CD14-positive monocyte (primary cell): ENCODE results near the gene UBE3D. TPM values are rescaled to one million over a fixed set of nuclear protein-coding genes. Genes with fewer than 3 reads are reported as not detected.

Experiments used
- DNase-seq, 3 donors: peaks; one replicate each; pipeline ENCODE4 v3.0.0-alpha.2; 2011 to 2022
- H2AFZ ChIP-seq: 2 replicates; pipeline ENCODE4 v1.6.0; 2012; ENCODE audit warnings: mild to moderate bottlenecking, low read depth, low read length, inconsistent platforms; ENCODE audit not compliant: insufficient read depth, poor library complexity, severe bottlenecking
- H3K27ac ChIP-seq, 2 donors: 1 replicate in 1 of 2; 2 replicates in 1 of 2; pipeline ENCODE4 v1.5.1; 2012 to 2013; ENCODE audit warnings: low read length in 2 of 2, control low read depth in 1 of 2, inconsistent platforms in 1 of 2, low read depth in 1 of 2, mild to moderate bottlenecking in 1 of 2
- H3K27me3 ChIP-seq, 2 donors: one replicate each; pipeline versions ENCODE4 v1.6.0 to v1.6.1; 2011 to 2013; ENCODE audit warnings: low read length in 2 of 2; ENCODE audit not compliant: control insufficient read depth in 2 of 2, insufficient read depth in 2 of 2
- H3K36me3 ChIP-seq, 2 donors: replicated peaks in 1 of 2; 1 replicate in 1 of 2; 2 replicates in 1 of 2; pipeline versions ENCODE4 v1.5.1 to v1.6.1; 2012 to 2013; ENCODE audit warnings: low read length in 2 of 2, control low read depth in 1 of 2, inconsistent platforms in 1 of 2, mild to moderate bottlenecking in 1 of 2; ENCODE audit not compliant: insufficient read depth in 2 of 2, control insufficient read depth in 1 of 2
- H3K4me1 ChIP-seq, 2 donors: 1 replicate in 1 of 2; 2 replicates in 1 of 2; pipeline versions ENCODE4 v1.5.1 to v1.6.1; 2012 to 2013; ENCODE audit warnings: low read length in 2 of 2, control low read depth in 1 of 2, inconsistent platforms in 1 of 2, mild to moderate bottlenecking in 1 of 2, moderate library complexity in 1 of 2; ENCODE audit not compliant: insufficient read depth in 2 of 2, control insufficient read depth in 1 of 2
- H3K4me2 ChIP-seq: replicated peaks from 2 replicates; pipeline ENCODE3; 2012; ENCODE audit warnings: low read length, moderate library complexity, mild to moderate bottlenecking; ENCODE audit not compliant: poor library complexity, severe bottlenecking; ENCODE audit errors: extremely low read depth
- H3K4me3 ChIP-seq, 3 experiments: fragments of 200-600 bp in 1 of 3; sonication (generic) in 1 of 3; replicated peaks in 1 of 3; 1 replicate in 2 of 3; 2 replicates in 1 of 3; pipeline ENCODE4 v1.5.1; 2011 to 2013; ENCODE audit warnings: low read length in 3 of 3, mild to moderate bottlenecking in 3 of 3, control low read depth in 2 of 3, low read depth in 2 of 3, inconsistent platforms in 1 of 3, moderate library complexity in 1 of 3
- H3K79me2 ChIP-seq: 2 replicates; pipeline ENCODE4 v1.6.0; 2012; ENCODE audit warnings: mild to moderate bottlenecking, control low read depth, inconsistent platforms, low read length, moderate library complexity; ENCODE audit not compliant: insufficient read depth
- H3K9ac ChIP-seq: 2 replicates; pipeline ENCODE4 v1.6.0; 2017; ENCODE audit warnings: low read length, mild to moderate bottlenecking; ENCODE audit not compliant: insufficient read depth, poor library complexity, severe bottlenecking
- H3K9me3 ChIP-seq, 2 donors: replicated peaks in 1 of 2; 1 replicate in 1 of 2; 2 replicates in 1 of 2; pipeline versions ENCODE4 v1.5.1 to v1.6.1; 2012 to 2013; ENCODE audit warnings: low read length in 2 of 2, control low read depth in 1 of 2; ENCODE audit not compliant: control insufficient read depth in 1 of 2, insufficient read depth in 1 of 2
- H4K20me1 ChIP-seq: 2 replicates; pipeline ENCODE4 v1.6.0; 2012; ENCODE audit warnings: mild to moderate bottlenecking, low read length, control low read depth, moderate library complexity; ENCODE audit not compliant: insufficient read depth
- H3K27ac Mint-ChIP-seq, 7 donors: one replicate each; pipeline ENCODE4 v1.8.0; 2020; ENCODE audit warnings: mild to moderate bottlenecking in 7 of 7, mixed read lengths in 7 of 7, moderate library complexity in 6 of 7, inconsistent platforms in 2 of 7
- H3K27me3 Mint-ChIP-seq, 3 donors: one replicate each; pipeline ENCODE4 v1.8.0; 2021 to 2022; ENCODE audit warnings: low read depth in 3 of 3, mild to moderate bottlenecking in 3 of 3, mixed read lengths in 3 of 3, moderate library complexity in 3 of 3, inconsistent platforms in 1 of 3
- H3K36me3 Mint-ChIP-seq, 2 donors: one replicate each; pipeline ENCODE4 v1.8.0; 2020; ENCODE audit warnings: mixed read lengths in 2 of 2, inconsistent platforms in 1 of 2, mild to moderate bottlenecking in 1 of 2
- H3K4me1 Mint-ChIP-seq: one replicate; pipeline ENCODE4 v1.8.0; 2020; ENCODE audit warnings: mild to moderate bottlenecking, mixed read lengths
- H3K4me3 Mint-ChIP-seq, 2 donors: one replicate each; pipeline ENCODE4 v1.8.0; 2020; ENCODE audit warnings: mild to moderate bottlenecking in 2 of 2, mixed read lengths in 2 of 2, moderate library complexity in 1 of 2
- H3K9me3 Mint-ChIP-seq, 7 donors: one replicate each; pipeline ENCODE4 v1.8.0; 2020 to 2022; ENCODE audit warnings: mixed read lengths in 7 of 7, mild to moderate bottlenecking in 6 of 7, moderate library complexity in 6 of 7, inconsistent platforms in 2 of 7
- CTCF ChIP-seq: fragments of 200-600 bp; IDR thresholded peaks from one replicate; pipeline ENCODE4 v1.8.0; 2022; ENCODE audit warnings: antibody characterized with exemption, mild to moderate bottlenecking
- WGBS: methylation state at CpG from one replicate; pipeline ENCODE4 v1.1.5; 2013; ENCODE audit warnings: missing lambda C conversion rate; ENCODE audit not compliant: insufficient coverage; 5-methylcytosine and 5-hydroxymethylcytosine counted together
- intact Hi-C, 2 donors: fragments of 100-400 bp; cut with micrococcal nuclease; formaldehyde crosslinking; loops; one replicate each; pipeline versions ENCODE4 v1.15.0 to v1.15.1; 2023
- polyA plus RNA-seq, 3 donors: library from polyadenylated mRNA; depleted of rRNA in 1 of 3; unstranded in 2 of 3; stranded (reverse) in 1 of 3; fragments of 300-500 nt in 2 of 3; fragments of >200 nt in 1 of 3; fragmentation: Illumina TruSeq in 2 of 3; gene quantifications; 1 replicate in 2 of 3; 2 replicates in 1 of 3; pipeline ENCODE4 v1.2.3, GENCODE V29; 2012 to 2021

Gene UBE3D
- polyA plus RNA-seq, 3 donors, result 0.61 to 1.7 (median 1.1) TPM

- Histone ChIP-seq H3K4me1 (peaks cover 12 to 16% of the 10 kb centered on the region in 2 donors), H2AFZ (no peak overlapping the region), H3K4me2 (no peak overlapping the region), H3K27me3 (no peaks in the 10 kb centered on the region), H3K27ac (no peak overlapping the region), H3K4me3 (no peak overlapping the region), H4K20me1 (no peaks in the 10 kb centered on the region), H3K79me2 (no peaks in the 10 kb centered on the region), H3K9ac (no peak overlapping the region), H3K9me3 (no peaks in the 10 kb centered on the region), H3K36me3 (no peaks in the 10 kb centered on the region)
- H3K9me3 Mint-ChIP-seq, result peaks cover 0 to 2% (median 0%) of the 10 kb centered on the region in 7 donors
- no peak for DNase-seq
- peaks cover 0 to 4% (median 0%) of the 10 kb centered on the region in 3 donors for H3K27me3 Mint-ChIP-seq
- intact Hi-C loops, result loop anchor here in 1 of 2 donors (10.0 kb wide), 2 partner anchors 803 to 1163 kb away; partner anchors contain the start of gene CEP162
- 83% methylated on average over 1 of the region's 1 CpG for WGBS
- H3K27ac Mint-ChIP-seq, result no peak overlapping the region
- TF ChIP-seq CTCF, result no peak
- H3K4me1 Mint-ChIP-seq, result peaks cover 13% of the 10 kb centered on the region
- peaks cover 2 to 4% of the 10 kb centered on the region in 2 donors for H3K36me3 Mint-ChIP-seq
- H3K4me3 Mint-ChIP-seq, result no peak overlapping the region
These were observed 3.4 kb downstream of the UBE3D start for GRCh38 chr6:83062225-83062624.

GRCh38 chr6:83061190-83061589 is 4.5 kb downstream of the UBE3D start:
- Histone ChIP-seq H3K27ac (no peak overlapping the region), H3K9me3 (no peaks in the 10 kb centered on the region), H3K36me3 (peaks cover 0 to 5% of the 10 kb centered on the region in 2 donors), H3K4me1 (peaks cover 12 to 16% of the 10 kb centered on the region in 2 donors), H2AFZ (no peak overlapping the region), H3K9ac (no peak overlapping the region), H3K27me3 (no peaks in the 10 kb centered on the region), H4K20me1 (no peaks in the 10 kb centered on the region), H3K4me3 (no peak overlapping the region), H3K4me2 (no peak overlapping the region), H3K79me2 (no peaks in the 10 kb centered on the region)
- no peak for DNase-seq
- Mint-ChIP-seq H3K27me3 (peaks cover 0 to 4% (median 0%) of the 10 kb centered on the region in 3 donors), H3K9me3 (peaks cover 0 to 2% (median 0%) of the 10 kb centered on the region in 7 donors), H3K27ac (no peak overlapping the region), H3K4me1 (peaks cover 12% of the 10 kb centered on the region), H3K4me3 (no peak overlapping the region), H3K36me3 (peaks cover 8 to 11% of the 10 kb centered on the region in 2 donors)
- intact Hi-C loops, result loop anchor here in 1 of 2 donors (10.0 kb wide), 2 partner anchors 804 to 1164 kb away; partner anchors contain the start of gene CEP162
- no peak for TF ChIP-seq CTCF
